Measurements from ENCODE around the gene LDLRAD1.
"Not testable (repeated sequence)": the region's sequence is repeated elsewhere in the genome, so short reads cannot be mapped to it uniquely, and the experiment has no call there.

LDLRAD1 gene

DNA sequence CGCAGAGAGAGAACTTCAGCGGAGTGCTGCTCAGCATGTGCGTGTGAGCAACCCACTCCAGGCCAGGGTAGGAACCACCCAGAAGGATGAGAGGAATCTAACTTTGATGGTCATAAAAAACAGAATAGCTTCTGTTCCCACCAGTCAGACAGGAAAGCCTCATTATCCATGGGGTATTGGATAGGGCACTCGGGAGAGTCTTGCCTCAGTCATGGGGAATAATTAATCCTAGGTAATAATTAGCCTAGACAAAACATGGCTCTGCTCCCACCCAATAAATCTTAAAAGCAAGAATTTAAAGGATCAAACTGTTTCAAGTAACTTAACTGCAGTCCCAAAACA lies 35.3 kb downstream of the LDLRAD1 start:
- H3K27ac Mint-ChIP-seq: no peak overlapping the region
- peaks cover 5% of the 10 kb centered on the region for H3K9me3 Mint-ChIP-seq
- no peak overlapping the region for H3K4me3 Mint-ChIP-seq
- peaks cover 35% of the 10 kb centered on the region for H3K4me1 Mint-ChIP-seq
- H3K27me3 Mint-ChIP-seq: no peaks in the 10 kb centered on the region
- H3K36me3 Mint-ChIP-seq: no peaks in the 10 kb centered on the region

DNA sequence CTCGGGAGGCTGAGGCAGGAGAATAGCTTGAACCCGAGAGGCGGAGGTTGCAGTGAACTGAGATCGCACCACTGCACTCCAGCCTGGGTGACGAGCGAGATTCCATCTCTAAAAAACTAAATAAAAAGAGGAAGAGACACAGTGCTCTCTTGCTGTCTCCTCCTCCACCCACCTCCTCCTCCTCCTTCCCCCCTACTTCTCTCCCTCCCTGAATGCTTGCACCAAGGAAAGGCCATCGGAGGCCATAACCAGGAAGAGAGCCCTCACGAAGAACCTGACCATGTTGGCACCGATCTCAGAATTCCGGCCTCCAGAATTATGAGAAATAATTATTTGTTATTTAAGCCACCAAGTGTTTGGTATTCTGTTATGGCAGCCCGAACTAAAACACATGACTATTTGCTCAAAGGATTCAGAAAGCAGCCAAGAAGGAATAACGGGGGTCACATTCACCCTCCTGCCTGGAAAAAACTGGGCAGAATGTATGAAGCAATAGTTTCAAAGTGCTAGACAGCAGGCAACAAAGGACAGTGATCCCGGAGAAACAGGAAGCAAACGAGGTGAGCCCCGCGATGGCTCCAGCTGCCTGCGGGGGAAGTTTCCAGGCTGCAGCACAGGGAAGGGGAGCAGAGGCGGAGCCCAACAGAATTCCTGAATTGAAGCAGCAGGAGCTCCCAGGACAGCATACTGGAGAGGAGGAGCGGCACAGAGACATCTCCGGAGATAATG lies 35.8 kb downstream of the LDLRAD1 start:
- Mint-ChIP-seq H3K27me3 (no peaks in the 10 kb centered on the region), H3K27ac (no peak overlapping the region), H3K4me3 (no peak overlapping the region), H3K4me1 (peaks cover 31% of the 10 kb centered on the region), H3K9me3 (peaks cover 5% of the 10 kb centered on the region), H3K36me3 (no peaks in the 10 kb centered on the region)

DNA sequence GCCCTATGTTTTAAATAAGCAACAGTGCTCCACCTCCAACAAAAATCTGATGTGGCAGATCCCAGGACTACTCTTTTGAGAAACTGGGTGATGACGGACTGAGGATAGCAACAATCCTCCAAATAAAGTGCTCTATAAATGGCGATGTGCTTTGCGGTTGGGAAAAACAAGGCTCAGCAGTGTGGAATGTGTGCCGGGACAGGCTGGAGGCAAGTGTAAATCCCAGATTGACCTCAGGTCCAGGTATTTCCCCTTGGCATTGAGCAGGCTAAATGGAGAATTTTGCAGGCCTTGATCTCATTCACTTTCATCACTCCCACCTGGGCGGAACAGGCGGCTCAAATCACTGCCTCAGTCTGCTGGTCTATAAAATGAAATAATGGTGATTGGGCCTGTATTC lies 36.8 kb downstream of the LDLRAD1 start:
- Mint-ChIP-seq H3K36me3 (no peaks in the 10 kb centered on the region), H3K4me3 (no peak overlapping the region), H3K27ac (no peak overlapping the region), H3K9me3 (no peaks in the 10 kb centered on the region), H3K27me3 (no peaks in the 10 kb centered on the region), H3K4me1 (peaks cover 21% of the 10 kb centered on the region)

DNA sequence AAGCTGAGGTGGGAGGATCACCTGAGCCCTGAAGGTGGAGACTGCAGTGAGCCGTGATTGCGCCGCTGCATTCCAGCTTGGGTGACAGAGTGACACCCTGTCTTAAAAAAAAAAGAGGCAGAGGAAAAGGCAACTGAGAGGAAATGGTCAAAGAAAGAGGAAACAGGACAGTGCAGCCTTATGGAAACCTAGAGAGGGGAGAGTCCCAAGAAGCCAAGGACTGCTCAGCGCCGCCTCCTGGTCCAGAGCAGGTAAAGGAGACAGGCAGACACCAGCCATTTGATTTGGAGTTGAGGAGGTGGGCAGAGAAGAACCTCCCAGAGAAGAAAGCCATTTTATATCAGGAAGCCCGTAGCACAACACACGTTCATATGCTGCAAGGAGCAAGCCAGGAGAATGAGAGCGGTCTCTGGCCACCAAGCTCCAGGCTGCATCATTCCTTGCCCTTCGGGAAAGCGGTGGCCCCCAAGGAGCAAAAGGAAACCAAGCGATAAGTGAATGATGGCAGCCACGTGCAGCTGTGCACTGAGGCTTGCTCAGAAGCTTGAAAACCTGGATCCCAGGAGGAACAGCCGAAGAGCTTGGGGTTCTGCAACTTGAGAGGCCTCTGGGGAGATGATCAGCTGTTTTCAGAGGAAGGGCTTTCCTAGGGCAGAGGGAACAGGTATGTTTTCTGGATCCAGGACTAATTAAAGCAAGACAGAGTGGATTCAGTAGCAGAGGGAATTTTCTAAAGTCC lies 38.1 kb downstream of the LDLRAD1 start:
- Mint-ChIP-seq H3K27ac (no peak overlapping the region), H3K4me3 (no peak overlapping the region), H3K36me3 (peaks cover under 1% of the 10 kb centered on the region), H3K4me1 (peaks cover 11% of the 10 kb centered on the region), H3K27me3 (no peaks in the 10 kb centered on the region), H3K9me3 (no peaks in the 10 kb centered on the region)

DNA sequence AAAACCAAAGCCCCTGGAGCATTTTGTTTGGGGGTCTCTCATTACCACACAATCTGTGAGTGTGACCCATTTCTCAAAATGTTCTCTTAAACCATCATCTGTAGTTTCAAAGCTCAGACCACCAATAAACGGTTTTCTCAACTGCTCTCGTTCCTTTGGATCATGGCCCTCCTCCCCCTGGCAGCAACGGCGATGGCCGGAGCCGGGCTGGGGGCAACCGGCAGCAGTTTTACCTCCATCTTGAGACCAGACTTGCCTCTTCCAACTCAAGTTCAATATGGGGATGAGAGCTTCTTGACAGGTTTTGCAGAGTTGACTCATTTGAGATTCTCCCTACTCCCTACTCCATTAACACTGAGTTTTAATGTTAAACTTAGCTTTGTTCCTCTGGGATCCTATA lies 42.1 kb downstream of the LDLRAD1 start:
- Mint-ChIP-seq H3K9me3 (no peaks in the 10 kb centered on the region), H3K27ac (no peak overlapping the region), H3K4me3 (no peak overlapping the region), H3K36me3 (peaks cover 8% of the 10 kb centered on the region), H3K27me3 (no peaks in the 10 kb centered on the region), H3K4me1 (no peaks in the 10 kb centered on the region)

DNA sequence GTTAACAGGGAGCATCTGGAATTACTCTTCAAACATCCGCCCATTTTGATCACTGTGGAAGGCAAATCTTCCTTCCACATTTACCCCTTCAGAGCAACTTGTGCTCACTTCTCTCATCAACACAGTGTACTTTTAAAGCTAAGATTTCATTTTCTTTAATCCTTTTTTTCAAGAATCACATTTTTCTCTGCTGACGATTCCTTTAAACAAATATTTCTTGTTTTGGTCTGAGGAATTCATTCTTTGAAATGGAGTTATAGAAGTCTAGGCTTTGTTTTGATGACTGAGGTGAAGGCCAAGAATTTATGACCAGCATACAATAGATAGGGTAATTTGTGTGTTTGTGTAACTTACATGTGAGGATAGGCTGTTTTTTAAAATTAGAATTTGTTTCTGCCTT lies 46.3 kb downstream of the LDLRAD1 start:
- Mint-ChIP-seq H3K4me1 (no peaks in the 10 kb centered on the region), H3K27ac (no peak overlapping the region), H3K27me3 (no peaks in the 10 kb centered on the region), H3K36me3 (peaks cover 16% of the 10 kb centered on the region), H3K4me3 (no peak overlapping the region), H3K9me3 (no peaks in the 10 kb centered on the region)

DNA sequence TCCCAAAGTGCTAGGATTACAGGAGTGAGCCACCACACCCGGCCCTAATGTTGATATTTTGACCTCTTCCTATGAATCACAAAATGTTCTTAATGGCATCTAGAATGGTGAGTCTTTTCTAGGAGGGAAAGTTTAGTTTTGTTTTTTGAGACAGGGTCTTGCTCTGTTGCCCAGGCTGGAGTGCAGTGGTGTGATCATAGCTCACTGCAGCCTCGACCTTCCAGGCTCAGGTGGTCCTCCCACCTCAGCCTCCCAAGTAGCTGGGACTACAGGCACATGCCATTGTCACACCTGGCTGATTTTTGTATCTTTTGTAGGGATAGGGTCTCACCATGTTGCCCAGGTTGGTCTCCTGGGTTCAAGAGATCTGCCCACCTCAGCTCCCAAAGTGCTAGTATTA lies 48.7 kb downstream of the LDLRAD1 start:
- not testable (repeated sequence) for H3K9me3 Mint-ChIP-seq, H3K27ac Mint-ChIP-seq, H3K4me1 Mint-ChIP-seq, H3K27me3 Mint-ChIP-seq, H3K4me3 Mint-ChIP-seq
- H3K36me3 Mint-ChIP-seq: peaks cover 20% of the 10 kb centered on the region

DNA sequence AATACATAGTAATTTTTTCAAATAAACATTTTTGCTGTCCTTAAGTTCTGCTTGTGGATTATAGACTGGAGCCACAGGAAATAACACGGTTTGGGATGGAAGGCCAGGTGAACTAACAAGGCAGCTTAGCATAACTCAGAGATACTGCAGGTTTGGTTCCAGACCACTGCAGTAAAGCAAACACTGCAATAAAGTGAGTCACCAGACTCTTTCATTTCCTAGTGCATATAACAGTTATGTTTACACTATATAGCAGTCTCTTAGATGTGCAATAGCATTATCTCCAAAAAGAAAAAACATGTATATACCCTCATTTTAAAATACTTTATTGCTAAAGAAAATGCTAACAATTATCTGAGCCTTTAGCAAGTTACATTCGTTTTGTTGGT lies 49.9 kb downstream of the LDLRAD1 start:
- no peaks in the 10 kb centered on the region for H3K4me1 Mint-ChIP-seq
- no peaks in the 10 kb centered on the region for H3K9me3 Mint-ChIP-seq
- H3K27me3 Mint-ChIP-seq: no peaks in the 10 kb centered on the region
- H3K36me3 Mint-ChIP-seq: peaks cover 24% of the 10 kb centered on the region
- no peak overlapping the region for H3K27ac Mint-ChIP-seq
- H3K4me3 Mint-ChIP-seq: no peak overlapping the region

DNA sequence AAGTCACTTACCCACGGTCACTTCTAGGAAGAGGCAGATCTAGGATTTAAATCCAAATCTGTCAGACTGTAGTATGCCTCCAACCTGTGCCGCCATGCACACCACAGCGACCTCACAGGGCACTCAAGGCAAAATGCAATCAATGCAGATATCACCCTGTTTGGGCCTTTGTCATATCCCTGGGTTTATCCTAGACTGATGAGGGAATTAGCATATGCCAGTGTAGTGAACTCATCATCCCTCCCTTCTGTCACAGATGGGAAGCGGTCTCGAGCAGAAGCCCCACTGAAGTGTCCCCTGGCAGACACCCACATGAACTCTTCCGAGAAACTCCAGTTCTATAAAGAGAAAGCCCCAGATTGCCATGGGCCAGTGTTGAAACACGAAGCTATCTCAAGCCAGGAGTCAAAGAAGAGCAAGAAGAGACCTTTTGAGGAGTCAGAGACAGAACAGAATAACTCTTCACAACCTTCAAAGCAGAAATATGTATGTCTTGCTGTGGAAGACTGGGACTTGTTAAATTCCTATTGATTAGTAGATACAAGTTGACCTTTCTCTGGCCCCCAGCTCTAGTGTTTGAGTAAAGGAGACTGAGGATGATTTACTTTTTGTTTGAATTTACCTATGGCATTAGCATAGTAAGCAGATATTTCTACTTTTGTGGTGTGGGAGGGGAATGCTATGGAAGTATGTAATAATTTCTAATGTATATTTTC lies 50.4 kb downstream of the LDLRAD1 start:
- Mint-ChIP-seq H3K27ac (no peak overlapping the region), H3K4me1 (no peaks in the 10 kb centered on the region), H3K9me3 (no peaks in the 10 kb centered on the region), H3K36me3 (peaks cover 21% of the 10 kb centered on the region), H3K27me3 (no peaks in the 10 kb centered on the region), H3K4me3 (no peak overlapping the region)

DNA sequence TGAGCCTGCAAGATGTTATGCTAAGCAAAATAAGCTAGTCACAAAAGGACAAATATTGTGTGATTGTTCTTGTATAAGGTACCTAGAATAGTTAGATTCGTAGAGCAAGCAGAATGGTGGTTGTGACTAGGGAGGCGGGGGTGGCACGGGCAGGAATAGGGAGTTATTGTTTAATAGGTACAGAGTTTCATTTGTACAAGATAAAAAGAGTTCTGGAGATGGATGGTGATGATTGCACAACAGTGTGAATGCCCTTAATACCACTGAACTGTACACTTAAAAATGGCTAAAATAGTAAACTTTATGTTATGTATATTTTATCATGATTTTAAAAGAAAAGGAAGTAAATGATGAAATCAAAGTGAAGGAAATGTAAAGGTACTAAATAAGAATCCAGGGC lies 51.2 kb downstream of the LDLRAD1 start:
- H3K27me3 Mint-ChIP-seq: no peaks in the 10 kb centered on the region
- H3K4me3 Mint-ChIP-seq: no peak overlapping the region
- no peaks in the 10 kb centered on the region for H3K9me3 Mint-ChIP-seq
- no peak overlapping the region for H3K27ac Mint-ChIP-seq
- no peaks in the 10 kb centered on the region for H3K4me1 Mint-ChIP-seq
- peaks cover 23% of the 10 kb centered on the region for H3K36me3 Mint-ChIP-seq

DNA sequence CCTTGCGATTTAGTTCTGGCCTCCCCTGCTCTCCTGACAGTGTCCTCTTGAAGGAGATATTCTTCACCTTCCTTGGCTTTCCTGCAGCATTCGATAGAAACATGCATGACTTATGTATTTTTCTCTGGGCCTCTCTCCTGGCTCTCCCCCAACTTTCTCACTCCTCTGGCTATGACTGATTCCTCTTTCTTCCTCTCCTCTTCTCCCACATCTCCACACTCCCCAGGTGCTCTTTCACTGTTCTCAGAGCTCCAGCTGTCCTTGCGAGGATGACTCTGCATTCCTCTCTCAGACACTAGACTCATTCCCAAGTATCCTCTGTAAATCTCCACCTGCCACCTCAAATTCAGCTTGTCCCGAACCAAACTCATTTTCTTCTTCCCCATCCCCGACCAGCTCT lies 53.9 kb downstream of the LDLRAD1 start:
- no peaks in the 10 kb centered on the region for H3K27me3 Mint-ChIP-seq
- H3K4me1 Mint-ChIP-seq: no peaks in the 10 kb centered on the region
- peak overlapping the region; percentile 1 for H3K27ac Mint-ChIP-seq
- H3K4me3 Mint-ChIP-seq: no peak overlapping the region
- H3K36me3 Mint-ChIP-seq: peaks cover 19% of the 10 kb centered on the region
- H3K9me3 Mint-ChIP-seq: no peaks in the 10 kb centered on the region

DNA sequence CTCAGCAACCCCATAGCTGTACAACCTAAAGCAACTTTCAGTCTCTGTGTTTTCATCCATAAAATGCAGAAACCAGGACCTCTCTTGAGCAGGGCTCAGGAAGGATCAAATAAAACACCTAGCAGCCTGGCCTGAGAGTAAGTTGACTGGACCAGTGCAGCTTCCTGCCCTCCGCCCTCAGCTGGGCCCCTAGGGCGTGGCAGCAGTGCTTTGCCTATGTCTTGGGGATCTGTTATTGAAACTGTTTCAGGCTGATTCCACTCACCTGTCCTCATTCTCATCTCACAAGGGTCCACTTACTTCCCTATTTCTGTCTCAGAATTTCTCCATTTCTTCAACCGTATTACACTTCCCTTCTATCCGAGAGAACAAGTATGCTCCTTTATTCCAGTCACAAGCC lies 54.5 kb downstream of the LDLRAD1 start:
- Mint-ChIP-seq H3K27me3 (no peaks in the 10 kb centered on the region), H3K9me3 (no peaks in the 10 kb centered on the region), H3K36me3 (peaks cover 16% of the 10 kb centered on the region), H3K4me1 (no peaks in the 10 kb centered on the region), H3K27ac (no peak overlapping the region), H3K4me3 (no peak overlapping the region)

DNA sequence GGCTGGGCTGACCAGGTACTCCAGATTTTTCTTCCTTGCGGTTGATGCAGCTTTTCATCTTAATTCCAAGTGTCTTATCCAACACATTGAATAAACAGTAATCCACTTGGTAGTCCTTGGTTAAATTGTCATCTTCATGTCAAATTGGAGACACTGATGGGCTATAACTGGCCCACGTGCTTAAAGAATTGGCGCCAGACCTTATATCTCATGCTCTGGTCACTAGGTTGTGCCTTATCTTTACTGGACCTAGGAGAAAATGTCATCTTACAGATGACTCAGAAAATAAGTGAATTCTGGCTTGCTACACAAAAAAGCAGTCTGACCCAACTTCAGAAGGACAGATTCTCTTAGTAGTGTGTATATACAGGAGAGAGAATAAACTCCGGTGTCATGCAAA lies 55.6 kb downstream of the LDLRAD1 start:
- H3K4me1 Mint-ChIP-seq: peaks cover under 1% of the 10 kb centered on the region
- no peak overlapping the region for H3K4me3 Mint-ChIP-seq
- peaks cover 14% of the 10 kb centered on the region for H3K36me3 Mint-ChIP-seq
- H3K27ac Mint-ChIP-seq: no peak overlapping the region
- no peaks in the 10 kb centered on the region for H3K9me3 Mint-ChIP-seq
- no peaks in the 10 kb centered on the region for H3K27me3 Mint-ChIP-seq

DNA sequence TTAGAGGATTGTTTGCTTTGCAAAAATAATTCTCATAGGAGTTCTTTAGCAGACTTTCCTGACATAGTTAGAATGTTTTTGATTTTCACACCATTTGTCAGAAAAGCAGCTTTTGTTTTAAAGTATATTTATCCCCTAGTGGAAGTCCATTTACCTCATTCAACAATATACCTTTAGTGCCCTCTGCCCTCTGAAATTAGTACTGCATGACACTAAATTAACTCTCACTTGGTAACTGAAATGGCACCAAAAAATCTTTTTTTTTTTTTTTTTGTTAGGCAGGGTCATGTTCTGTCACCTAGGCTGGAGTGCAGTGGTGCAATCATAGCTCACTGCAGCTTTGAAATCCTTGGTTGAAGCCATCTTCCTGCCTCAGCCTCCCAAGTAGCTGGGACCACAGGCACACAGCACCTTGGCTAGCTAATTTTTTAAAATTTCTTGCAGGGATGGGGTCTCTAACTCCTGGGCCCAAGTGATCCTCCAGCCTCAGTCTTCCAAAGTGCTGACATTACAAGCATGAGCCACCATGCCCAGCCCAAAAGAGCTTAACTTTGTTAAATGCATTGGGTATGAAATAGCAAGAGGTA lies 58.2 kb downstream of the LDLRAD1 start:
- H3K27ac Mint-ChIP-seq: no peak overlapping the region
- no peak overlapping the region for H3K4me3 Mint-ChIP-seq
- H3K36me3 Mint-ChIP-seq: peaks cover 7% of the 10 kb centered on the region
- H3K4me1 Mint-ChIP-seq: peaks cover 9% of the 10 kb centered on the region
- H3K9me3 Mint-ChIP-seq: no peaks in the 10 kb centered on the region
- no peaks in the 10 kb centered on the region for H3K27me3 Mint-ChIP-seq

Measured in activated naive CD4-positive, alpha-beta T cell treated with anti-CD3 and anti-CD28 coated beads, Interleukin-2, amount 50 U/mL, for 24 hours (primary cell).